SK-MEL-5 (cell line): ENCODE results near the gene HOXC10. TPM values are rescaled to one million over a fixed set of nuclear protein-coding genes. Genes with fewer than 3 reads are reported as not detected.

ENCODE experiments used
- DNase-seq: peaks from one replicate; pipeline ENCODE4 v3.0.0-alpha.2; 2016; ENCODE audit warnings: low read depth, low spot score
- in situ Hi-C: cut with HindIII; loops from 2 replicates; pipeline ENCODE4 v1.10.0; 2016; ENCODE audit warnings: low sequenced_read_pairs, high pct_unique_total_duplicates, low pct_unique_long_range_greater_than_20kb
- total RNA-seq: library from RNA; depleted of rRNA; stranded (reverse); fragments of >200 nt; shearing (Covaris generic); gene quantifications from 2 replicates; pipeline ENCODE4 v1.2.3, GENCODE V29; 2014

HOXC10 gene
- total RNA-seq, 1 experiment from 2014 or later = 0.53 TPM

DNA sequence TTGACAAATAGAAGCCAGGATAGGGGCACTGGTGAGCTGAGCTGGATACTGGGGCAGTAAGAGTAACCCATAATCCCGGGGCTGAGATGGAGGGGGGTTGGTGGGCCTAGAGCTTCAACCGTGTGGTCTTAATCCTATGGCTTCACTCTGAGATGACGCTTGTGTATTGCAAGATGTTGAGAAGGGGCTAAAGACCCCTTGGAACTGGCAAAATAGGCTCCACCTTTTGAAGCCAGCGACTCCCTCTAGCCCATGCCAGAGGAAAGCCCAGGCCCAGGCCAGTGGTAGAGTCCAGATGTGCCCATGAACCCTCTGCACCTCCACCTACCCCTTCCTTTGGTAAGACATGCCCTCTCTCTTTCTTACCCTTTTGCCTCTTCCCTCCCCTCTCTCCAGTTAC is 25.6 kb upstream of the HOXC10 start:
- in situ Hi-C loops = no loop called here
- no peak for DNase-seq

DNA sequence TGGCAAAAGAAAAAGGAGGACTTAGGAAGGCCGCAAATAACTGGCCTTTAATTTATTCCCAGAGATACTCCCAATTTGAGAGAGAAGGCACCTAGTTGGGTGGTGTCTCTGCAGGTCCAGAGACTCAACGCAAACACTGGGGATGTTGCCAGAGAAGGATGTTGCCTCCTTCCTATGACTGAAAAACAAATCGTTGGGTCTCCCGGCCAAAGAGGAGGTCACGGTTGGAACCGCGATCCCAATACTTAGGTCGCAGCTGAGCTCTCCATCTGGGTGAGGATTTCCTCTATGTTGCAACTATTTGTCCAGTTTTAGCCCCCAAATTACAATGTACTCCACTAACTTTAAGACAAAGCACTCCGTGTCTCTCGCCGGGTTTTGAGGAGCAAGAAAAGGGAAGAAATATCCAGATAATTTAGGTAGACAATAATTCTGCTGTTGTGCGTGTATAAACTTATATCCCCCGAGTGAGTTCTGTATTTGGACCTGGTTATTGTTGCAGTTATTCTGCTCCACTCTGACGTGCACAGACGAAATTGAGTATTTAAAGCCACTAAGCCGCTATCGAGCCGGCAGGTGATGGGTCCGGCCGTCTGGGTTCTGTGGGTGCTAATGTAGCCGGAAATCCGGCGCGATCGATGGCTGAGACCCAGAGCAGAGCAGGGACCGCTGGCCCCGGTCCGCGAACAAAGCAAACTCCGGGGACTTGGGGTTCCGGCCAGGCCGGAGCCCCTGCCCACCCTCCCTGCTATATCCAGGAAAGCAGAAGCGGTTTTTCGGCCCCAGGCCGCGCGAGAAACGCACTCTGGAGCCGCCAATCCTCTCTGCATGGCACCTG is 24.5 kb upstream of the HOXC10 start:
- no peak for DNase-seq
- in situ Hi-C loops = no loop called here

DNA sequence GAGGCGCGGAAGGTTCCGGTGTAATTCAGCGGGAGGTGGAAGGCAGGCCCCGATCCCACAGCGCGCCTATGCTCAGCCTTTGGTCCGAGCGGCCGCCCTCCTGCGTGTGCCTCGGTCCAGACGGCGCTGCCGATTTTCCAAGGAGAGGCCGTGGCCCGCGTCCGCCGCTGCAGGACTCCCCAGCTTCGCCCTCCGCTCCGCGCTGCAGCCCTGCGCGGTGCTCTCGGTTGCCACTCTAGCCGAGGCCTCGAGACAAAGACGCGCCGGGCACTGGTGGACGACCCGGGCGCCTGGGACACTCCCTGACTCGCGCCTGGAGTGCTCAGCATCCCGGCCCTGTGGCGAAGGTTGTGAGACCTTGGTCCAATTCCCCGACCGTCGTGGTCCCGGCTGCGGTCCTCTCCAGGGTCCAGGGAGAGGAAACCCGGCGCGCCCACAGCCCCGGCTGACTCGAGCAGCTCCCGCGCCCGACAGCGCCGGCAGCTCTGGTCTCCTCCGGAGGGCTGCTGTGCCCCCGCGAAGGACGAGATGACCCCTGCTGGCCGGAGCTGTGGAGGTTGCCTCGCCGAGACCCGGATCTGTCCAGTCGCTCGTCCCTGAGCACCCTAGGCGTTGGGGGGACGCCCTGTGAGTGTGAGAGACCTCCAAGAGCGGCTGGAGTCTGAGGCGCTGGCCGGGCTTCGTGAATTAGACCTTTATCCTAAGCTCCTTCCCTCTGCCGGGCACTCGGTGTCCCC is 23.8 kb upstream of the HOXC10 start:
- in situ Hi-C loops = no loop called here
- no peak for DNase-seq

DNA sequence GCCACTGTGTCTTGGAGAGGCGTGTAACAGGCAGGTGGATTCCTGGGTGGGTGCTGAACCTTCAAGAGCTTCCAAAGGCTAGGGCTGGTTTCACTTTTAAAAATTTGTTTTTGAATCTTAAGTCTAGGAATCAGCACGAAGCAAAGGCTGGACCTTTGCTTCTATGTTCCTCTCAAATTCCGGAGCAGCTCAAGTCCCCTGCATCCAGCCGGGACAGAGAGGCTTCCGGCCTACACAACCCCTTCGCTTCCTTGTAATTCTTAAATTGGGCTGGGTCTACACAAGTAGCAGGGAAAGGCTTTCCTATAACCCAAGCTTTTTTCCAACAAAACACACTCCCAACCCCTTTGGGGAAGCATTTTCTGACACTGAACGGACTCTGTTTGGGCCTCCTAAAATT is 21.9 kb upstream of the HOXC10 start:
- no peak for DNase-seq
- in situ Hi-C loops = no loop called here

DNA sequence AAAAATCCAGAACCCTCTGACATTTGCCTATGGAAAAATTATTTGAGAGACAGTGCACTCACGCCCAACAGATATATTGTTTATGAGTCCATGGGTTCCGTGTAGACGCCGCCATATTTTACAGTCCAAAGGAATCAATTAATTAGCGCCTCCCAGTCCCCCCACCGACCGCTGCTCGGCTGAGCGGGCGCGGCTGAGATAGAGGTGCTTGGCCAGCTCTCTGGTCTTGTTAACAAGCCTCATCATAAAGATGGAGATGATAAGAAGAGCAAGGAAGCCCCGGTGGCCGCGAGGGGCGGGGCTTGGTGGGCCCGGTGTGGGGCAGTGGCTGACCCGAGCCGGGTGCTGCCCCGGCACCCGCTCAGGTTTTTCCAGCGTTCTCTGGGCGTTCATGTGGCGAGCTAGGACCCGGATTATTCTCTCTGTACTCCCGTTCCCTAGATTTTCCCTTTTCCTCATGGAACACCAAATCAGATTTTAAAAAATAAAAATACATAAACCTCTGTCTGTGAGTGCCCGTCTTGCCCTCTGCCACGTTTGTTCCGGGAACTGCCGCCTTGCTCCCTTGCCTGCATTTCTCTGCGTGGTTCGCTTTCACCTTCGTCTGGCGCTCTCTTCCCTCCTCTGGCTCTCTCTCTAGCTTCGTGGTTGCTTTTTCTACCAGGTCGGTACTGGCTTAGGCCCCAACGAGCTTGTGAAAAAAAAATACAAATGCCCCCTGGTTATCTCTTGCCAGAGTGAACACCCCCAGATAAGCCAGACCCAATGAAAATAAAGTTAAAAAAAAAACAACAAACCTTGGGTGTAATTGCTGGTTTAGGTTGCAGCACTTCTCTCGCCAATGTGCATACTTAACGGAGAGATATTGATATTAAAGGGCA is 21.3 kb upstream of the HOXC10 start:
- in situ Hi-C loops = no loop called here
- no peak for DNase-seq

DNA sequence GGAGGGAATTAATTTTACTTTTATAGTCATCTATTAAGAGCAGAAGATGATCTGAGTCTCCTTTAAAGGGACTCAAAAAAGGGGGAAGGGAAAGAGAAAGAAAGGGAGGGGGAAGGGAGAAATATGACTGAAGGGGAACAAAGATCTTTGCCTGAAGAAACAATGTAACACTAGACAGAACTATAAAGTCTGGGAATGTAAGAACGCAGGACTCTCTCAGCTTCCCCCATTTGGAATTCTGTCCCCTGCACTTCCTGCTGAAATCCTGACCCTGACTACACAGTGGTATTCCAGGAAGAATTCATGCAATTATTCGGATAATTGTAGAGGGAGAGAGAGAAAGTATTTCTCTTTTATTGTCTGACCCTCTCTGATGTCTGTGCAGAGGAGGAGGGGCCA is 20.6 kb upstream of the HOXC10 start:
- in situ Hi-C loops = no loop called here

DNA sequence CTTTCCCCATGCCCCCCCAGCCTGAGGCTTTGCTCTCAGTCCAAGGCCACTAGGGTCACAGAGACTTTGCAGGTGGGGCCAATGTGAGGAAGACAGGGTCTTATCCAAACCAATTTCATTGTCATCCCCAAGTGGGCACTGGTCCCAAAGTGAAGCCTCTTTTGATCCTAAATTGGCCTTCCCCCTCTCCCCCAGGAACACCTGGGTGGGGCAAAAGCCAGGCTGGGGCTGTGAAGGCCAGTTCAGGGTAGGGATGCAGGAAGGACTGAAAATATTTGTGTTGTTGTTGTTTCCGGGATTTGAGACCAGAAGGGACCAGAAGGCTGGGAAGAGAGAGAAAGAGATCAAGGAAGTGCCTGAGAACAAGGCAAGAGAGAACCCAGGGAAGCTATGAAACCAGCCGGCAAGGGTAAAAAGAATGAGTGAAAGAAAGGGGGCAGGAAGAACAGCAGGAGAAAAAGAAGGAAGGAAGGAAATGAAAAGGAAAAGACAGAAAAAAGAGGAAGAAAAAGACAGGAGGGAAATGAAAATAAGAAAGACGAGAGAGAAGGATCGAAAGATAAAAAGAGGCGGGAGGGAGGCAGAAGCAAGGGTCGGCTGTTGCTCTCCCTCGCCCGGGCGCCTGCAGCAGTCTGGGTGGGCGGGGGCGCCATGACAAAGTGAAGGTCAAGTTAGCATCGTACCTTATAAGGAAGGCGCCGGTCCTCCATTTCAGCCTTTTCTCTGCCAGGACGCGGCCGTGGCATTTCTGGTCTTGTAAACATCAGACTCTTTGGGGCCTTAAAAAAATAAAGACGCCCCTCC is 19.5 kb upstream of the HOXC10 start:
- DNase-seq = no peak

More for the DNA sequence above, 20.6 kb upstream of the HOXC10 start:
- DNase-seq = no peak

DNA sequence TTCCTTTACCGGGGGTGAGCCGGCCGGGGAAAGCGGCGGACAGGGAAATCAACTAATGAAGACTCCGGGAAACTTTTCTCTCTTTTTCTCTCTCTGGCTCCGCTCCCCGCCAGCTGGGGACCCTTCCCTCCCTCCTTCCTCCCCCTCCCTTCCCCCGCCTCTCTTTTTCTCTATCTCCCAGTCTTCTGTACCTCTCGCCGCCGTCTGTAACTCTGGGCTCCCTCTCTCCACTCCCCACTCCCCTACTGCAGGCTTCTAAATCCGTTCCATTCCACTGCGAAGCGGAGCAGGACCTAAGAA is 18.9 kb upstream of the HOXC10 start:
- no peak for DNase-seq
- in situ Hi-C loops = no loop called here

More for the DNA sequence above, 19.5 kb upstream of the HOXC10 start:
- in situ Hi-C loops = no loop called here

DNA sequence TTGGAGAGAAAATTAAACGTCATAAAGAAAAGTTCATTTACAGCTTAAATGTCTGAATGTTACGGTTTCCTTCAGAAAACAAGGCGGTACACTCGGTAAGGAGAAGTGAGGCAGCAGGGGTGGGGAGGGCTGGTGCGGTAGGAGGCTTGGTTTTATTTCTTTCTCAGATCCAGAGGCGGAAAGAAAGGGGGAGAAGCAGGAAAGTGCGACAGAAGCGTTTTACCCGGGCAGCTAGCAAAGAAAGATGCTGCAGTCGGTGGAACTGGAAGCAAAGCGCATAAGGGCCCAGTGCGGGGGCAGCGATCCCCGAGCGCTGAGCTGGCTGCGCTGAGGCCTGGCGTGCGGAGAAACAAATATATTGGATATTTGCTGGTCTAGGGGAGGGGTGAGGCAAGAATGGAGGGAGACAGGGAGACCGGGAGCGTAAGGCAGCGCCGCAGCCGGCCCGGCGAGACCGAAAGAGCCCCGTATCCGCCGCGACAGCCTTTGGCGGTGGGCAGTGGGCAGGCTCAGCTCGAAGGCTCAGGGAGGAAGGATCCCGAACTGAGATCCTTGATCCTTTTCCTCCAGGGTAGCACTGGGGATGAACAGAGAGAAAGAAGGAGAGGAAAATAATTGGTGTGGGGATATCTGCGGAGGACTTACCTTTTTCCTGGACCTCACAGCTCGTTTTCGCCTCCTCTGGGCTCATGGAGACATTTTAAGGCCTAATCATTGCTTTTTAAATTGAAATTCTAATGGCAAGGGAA is 18.4 kb upstream of the HOXC10 start:
- no peak for DNase-seq
- in situ Hi-C loops = no loop called here

DNA sequence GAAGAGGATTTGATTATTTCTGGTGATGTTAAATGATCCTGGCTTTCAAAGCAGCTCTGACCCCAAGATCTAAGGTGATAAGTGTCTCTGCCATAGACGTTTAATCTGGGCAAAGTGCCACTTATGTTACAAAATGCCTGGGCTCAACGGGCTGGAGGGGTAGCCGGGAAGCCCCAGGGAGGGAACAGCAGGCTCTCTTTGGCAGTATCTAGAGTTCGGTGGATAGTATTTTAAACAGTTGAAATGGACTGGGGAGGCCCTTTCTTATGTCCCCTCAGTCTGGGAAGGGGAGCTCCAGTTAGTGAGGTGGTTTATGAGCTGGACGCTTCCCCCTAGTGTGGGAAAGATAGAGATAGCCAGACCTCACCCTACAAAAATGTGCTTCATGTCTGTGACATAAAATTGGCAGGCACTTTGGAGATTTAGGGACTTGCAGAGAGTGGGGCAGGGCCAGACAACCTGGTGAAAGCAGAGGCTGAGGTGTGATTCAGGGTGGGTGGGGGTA is 17.5 kb upstream of the HOXC10 start:
- no peak for DNase-seq
- in situ Hi-C loops = no loop called here

DNA sequence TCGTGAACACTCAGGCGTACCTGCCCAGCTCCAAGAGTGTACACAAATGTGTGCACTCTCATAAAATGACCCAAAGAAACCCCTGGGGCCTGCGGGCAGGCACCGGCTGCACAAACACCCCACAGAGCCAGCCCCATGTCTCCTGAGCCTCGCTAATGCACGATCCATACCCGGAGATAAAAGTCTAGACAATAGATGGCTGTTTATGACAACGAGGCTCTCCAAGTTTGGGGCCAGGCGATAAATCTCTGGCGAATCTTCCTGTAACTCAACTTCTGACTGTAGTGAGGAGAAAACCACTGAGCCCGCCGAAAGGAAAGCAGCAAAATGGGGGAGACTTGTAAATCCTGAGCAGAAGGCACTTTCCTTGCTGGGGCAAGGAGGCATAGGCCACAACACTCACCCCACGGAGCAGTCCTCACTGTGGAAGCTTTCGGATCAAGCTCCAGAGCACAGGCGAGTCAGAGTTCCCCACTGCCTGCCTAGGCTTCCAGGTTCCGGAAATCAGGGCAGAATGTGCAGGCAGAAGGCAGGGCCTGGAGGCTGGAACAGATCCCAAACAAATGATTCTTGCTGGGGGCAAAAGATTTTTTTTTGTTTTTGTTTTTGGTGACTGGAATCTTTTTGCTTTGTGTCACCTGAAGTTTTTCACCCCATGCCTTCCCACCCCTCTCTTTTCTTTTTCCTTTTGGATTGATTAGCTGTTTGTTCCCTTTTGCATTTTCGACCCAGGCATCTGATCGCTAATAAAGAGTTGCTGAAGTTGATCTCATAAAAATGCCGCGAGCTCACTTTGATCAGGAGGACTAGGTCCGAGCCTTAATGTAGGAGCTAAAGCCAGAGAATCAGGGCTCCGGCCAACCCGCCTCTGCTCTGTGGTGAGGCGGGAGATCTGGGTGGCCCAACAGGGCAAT is 16.5 kb upstream of the HOXC10 start:
- in situ Hi-C loops = no loop called here
- no peak for DNase-seq

DNA sequence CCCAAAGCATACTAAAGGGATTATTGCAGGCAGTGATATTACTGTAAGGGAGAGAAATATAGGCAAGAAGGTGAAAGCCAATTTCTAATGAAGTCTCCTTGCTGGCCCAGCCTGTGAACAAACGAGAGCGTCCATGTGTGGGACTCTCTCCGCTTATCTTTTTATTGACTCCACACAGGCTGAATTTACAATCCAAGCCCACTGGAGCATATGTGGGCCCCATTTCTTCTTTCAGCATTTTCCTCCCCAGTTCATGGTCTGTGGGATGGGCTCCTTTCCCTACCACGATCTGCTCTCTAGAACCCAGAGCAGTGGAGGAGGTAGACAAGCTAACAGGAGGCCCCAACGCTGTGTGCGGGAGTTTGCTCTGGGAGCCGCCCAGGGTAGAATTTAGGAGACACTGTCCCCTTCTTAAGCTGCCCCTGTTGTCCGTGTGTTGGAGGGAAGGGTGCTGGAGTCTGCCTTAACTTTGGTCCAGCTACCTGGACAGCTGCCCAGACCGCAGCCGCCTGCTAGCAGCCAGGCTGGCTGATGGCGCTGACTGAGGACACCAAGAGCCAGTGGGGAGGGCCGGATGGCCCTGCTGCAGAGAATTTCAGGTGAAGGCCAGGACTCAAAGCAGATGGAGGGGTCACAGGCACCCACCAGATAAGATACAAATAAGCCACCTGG is 15.2 kb upstream of the HOXC10 start:
- in situ Hi-C loops = no loop called here
- no peak for DNase-seq

DNA sequence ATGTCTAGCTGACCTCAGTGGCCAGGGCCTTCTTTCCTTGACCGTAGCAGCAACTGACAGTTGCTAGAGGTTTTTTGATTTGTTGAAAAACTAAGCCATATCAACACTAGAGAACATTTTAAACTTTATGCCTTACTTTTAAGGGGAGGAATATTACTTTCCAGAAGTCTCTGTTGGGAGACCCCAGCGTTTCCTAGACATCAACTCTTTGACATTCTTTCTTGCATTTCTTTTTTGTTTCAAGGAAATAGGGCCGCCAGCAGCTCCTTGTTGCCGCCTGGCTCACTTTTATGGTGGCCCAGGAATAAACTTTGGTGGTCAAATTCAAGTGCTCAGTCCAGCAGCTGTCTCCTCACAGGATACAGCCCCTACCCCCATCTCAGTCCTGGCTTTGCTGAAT is 14.5 kb upstream of the HOXC10 start:
- in situ Hi-C loops = no loop called here
- no peak for DNase-seq

DNA sequence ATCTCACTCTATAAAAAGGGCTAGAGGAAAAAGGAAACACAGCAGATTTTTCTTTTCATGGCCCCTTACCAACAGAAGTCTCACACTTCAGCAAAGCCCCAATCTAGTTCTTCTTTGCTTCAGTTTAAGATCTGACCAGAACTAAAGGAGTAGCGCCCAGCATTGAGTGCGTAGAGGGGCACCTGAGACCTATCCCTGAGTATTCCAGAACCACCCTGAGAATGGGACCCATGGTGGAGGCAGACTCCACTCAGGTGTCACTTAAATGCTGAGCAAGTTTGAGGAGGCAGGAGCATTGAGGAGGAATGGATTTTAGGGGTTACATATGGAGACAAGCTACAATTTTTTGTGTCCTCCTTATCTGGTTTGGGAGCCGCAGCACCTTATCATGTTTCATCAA is 13.8 kb upstream of the HOXC10 start:
- no peak for DNase-seq
- in situ Hi-C loops = no loop called here

DNA sequence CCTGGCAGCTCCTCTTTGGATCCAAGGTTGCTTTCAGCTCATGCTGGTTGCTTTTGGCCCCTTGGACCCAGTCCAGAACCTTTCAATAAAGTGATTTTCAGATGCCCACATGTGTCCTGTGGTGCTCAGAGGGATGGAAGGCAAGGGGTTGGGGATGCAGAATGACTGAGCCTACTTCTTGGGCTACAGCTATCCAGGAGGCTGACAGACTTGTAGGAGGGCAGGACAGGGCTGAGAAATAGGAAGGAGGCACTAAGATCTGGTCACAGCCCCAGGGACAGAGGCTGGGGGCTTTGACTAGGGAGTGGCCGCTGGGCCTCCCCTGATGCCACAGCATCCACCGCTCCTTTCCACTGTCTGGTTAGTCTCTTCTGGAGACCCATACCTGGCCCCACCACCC is 13.3 kb upstream of the HOXC10 start:
- in situ Hi-C loops = no loop called here

More for the DNA sequence above, 13.3 kb upstream of the HOXC10 start:
- DNase-seq = no peak
